MCF 10A (cell line): ENCODE data around the gene FBLN1. TPM values are rescaled to one million over a fixed set of nuclear protein-coding genes. Genes with fewer than 3 reads are reported as not detected.
A peak's percentile ranks its signal among the peaks of the same experiment; 100 is the strongest.

Experiments used
- BruUV-seq: library from RNA; stranded (reverse); fragments of 400-500 nt; replicated peaks from 2 replicates; lab custom pipeline; 2021; lab: Mats Ljungman, UMichigan
- CTCF ChIA-PET: fragments of 300-600 bp; sonication (Branson Sonifier 250); formaldehyde crosslinking; extraction: SDS; loops from one replicate; lab custom pipeline; 2021; ENCODE audit warnings: antibody characterized with exemption, inconsistent platforms; lab: Yijun Ruan, JAX
- POLR2A ChIA-PET: fragments of 300-600, 350-650 bp; sonication (Branson Sonifier 250); formaldehyde crosslinking; extraction: SDS; loops from one replicate; lab custom pipeline; 2020; ENCODE audit warnings: antibody characterized with exemption, inconsistent platforms; lab: Yijun Ruan, JAX
- DNase-seq: peaks from one replicate; pipeline ENCODE4 v3.0.0-alpha.2; 2018; ENCODE audit not compliant: unreplicated experiment
- H3K27ac Mint-ChIP-seq: one replicate; pipeline ENCODE4 v1.8.0; 2022; ENCODE audit warnings: mild to moderate bottlenecking, low read depth, mixed read lengths; ENCODE audit not compliant: unreplicated experiment
- H3K27me3 Mint-ChIP-seq: one replicate; pipeline ENCODE4 v1.8.0; 2022; ENCODE audit warnings: mixed read lengths; ENCODE audit not compliant: insufficient read depth, unreplicated experiment
- H3K36me3 Mint-ChIP-seq: one replicate; pipeline ENCODE4 v1.8.0; 2022; ENCODE audit warnings: mild to moderate bottlenecking, moderate library complexity, mixed read lengths; ENCODE audit not compliant: insufficient read depth, unreplicated experiment
- H3K4me1 Mint-ChIP-seq: one replicate; pipeline ENCODE4 v1.8.0; 2022; ENCODE audit warnings: mixed read lengths; ENCODE audit not compliant: insufficient read depth, unreplicated experiment
- H3K4me3 Mint-ChIP-seq: one replicate; pipeline ENCODE4 v1.8.0; 2022; ENCODE audit warnings: mild to moderate bottlenecking, moderate library complexity, mixed read lengths; ENCODE audit not compliant: unreplicated experiment
- H3K9me3 Mint-ChIP-seq: one replicate; pipeline ENCODE4 v1.8.0; 2022; ENCODE audit warnings: mixed read lengths; ENCODE audit not compliant: unreplicated experiment
- intact Hi-C: fragments of 100-400 bp; cut with micrococcal nuclease; formaldehyde crosslinking; loops from 2 replicates; pipeline ENCODE4 v1.14.1; 2022
- total RNA-seq: library from RNA; stranded (reverse); gene quantifications from 2 replicates; pipeline ENCODE4 v1.2.3, GENCODE V29; 2022
- TF ChIP-seq, protein P1 (sequence below): fragments of 200-600 bp; IDR thresholded peaks from one replicate; pipeline ENCODE4 v1.8.0; 2022; ENCODE audit warnings: antibody characterized with exemption, mild to moderate bottlenecking; ENCODE audit not compliant: unreplicated experiment

FBLN1 gene
- total RNA-seq, 1 experiment from 2014 or later = 110 TPM

DNA sequence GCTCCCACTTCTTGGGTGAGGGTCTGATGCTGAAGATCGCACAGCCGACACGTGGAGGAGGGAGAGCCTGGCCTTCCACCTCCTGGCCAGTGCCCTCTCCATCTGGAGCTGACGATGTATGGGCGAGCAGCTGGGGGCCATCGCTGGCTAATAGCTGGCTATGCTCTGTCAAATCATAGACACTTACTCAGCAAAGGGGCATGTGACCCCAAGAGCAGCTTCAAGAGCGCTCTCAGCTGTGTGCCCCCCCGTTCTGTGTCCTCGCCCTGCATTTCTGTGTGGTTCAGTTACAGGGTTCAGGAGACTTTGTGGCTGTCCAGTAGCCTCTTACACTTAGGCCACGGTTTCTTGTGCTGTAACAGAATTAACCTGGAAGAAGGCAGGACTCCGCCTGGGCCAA, 26.4 kb downstream of the FBLN1 start:
- Mint-ChIP-seq H3K4me1 (peaks cover 6% of the 10 kb centered on the region), H3K9me3 (no peaks in the 10 kb centered on the region), H3K36me3 (peaks cover 36% of the 10 kb centered on the region), H3K4me3 (no peak overlapping the region), H3K27me3 (no peaks in the 10 kb centered on the region), H3K27ac (no peak overlapping the region)
- intact Hi-C loops = no loop called here
- no TSS peak for BruUV-seq
- no peak for DNase-seq
- POLR2A ChIA-PET = no interaction called here
- TF ChIP-seq, protein P1, sequence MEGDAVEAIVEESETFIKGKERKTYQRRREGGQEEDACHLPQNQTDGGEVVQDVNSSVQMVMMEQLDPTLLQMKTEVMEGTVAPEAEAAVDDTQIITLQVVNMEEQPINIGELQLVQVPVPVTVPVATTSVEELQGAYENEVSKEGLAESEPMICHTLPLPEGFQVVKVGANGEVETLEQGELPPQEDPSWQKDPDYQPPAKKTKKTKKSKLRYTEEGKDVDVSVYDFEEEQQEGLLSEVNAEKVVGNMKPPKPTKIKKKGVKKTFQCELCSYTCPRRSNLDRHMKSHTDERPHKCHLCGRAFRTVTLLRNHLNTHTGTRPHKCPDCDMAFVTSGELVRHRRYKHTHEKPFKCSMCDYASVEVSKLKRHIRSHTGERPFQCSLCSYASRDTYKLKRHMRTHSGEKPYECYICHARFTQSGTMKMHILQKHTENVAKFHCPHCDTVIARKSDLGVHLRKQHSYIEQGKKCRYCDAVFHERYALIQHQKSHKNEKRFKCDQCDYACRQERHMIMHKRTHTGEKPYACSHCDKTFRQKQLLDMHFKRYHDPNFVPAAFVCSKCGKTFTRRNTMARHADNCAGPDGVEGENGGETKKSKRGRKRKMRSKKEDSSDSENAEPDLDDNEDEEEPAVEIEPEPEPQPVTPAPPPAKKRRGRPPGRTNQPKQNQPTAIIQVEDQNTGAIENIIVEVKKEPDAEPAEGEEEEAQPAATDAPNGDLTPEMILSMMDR = no peak
- CTCF ChIA-PET = no interaction called here

DNA sequence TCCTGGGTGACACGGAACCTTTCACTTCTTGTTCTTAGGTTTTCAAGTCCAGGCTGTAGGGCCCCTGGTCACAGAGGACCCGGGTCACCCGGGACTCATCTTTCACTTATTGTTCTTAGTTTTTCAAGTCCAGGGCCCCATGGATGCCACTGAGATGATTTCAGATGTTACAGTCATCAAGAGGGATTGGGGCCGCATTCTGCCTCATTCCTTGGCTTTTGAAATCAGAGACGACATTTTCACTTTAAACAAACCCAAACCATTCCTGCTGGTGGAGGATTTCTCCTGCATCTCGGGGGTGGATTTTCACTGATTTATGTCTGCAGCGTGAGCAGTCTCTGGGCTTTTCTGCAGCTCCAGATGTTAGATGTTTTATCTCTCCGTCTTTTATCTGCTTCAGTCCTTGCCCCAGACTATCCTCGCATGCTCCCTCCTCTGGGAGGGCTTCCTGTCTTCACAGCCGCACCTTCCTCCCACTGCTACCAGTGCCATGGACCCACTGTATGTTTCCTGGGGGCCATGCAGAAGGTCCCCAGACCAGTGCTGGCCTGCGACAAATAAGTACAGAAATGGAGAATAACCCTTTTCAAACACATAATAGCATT, 27.4 kb downstream of the FBLN1 start:
- Mint-ChIP-seq H3K4me3 (no peak overlapping the region), H3K27me3 (no peaks in the 10 kb centered on the region), H3K9me3 (no peaks in the 10 kb centered on the region), H3K27ac (no peak overlapping the region), H3K36me3 (peaks cover 37% of the 10 kb centered on the region), H3K4me1 (peaks cover 6% of the 10 kb centered on the region)
- ChIA-PET CTCF (interaction anchor here (0.7 kb wide), 1 partner anchor 80 kb away, joined by 3 read pairs; no protein-coding TSS in a partner anchor), POLR2A (interaction anchor here (2.8 kb wide), 1 partner anchor 13 kb away, joined by 14 read pairs; no protein-coding TSS in a partner anchor)
- DNase-seq = no peak
- intact Hi-C loops = no loop called here
- TF ChIP-seq, protein P1 = no peak
- BruUV-seq = no TSS peak

GRCh38 chr22:45531441-45532234, 29.0 kb downstream of the FBLN1 start:
- Mint-ChIP-seq H3K27me3 (no peaks in the 10 kb centered on the region), H3K36me3 (peaks cover 46% of the 10 kb centered on the region), H3K27ac (peak overlapping the region; percentile 82), H3K4me3 (no peak overlapping the region), H3K9me3 (no peaks in the 10 kb centered on the region), H3K4me1 (peaks cover 6% of the 10 kb centered on the region)
- no TSS peak for BruUV-seq
- intact Hi-C loops = no loop called here
- TF ChIP-seq, protein P1 = no peak
- ChIA-PET POLR2A (interaction anchor here (0.6 to 9.3 kb wide), 7 partner anchors 14 to 61 kb away, joined by 3 to 161 read pairs (median 11); no protein-coding TSS in a partner anchor), CTCF (interaction anchor here (0.6 to 1.5 kb wide), 9 partner anchors 14 to 63 kb away, joined by 3 to 5 read pairs (median 3); no protein-coding TSS in a partner anchor)
- peak; percentile 67 for DNase-seq

- TF ChIP-seq, protein P1 = no peak
- peak overlapping the region; percentile 82 for H3K27ac Mint-ChIP-seq
- ChIA-PET POLR2A (interaction anchor here (1.1 to 9.3 kb wide), 7 partner anchors 15 to 61 kb away, joined by 3 to 161 read pairs (median 12); no protein-coding TSS in a partner anchor), CTCF (interaction anchor here (0.6 to 1.5 kb wide), 6 partner anchors 15 to 64 kb away, joined by 3 to 5 read pairs (median 4); no protein-coding TSS in a partner anchor)
- BruUV-seq = no TSS peak
- DNase-seq = no peak
- peaks cover 46% of the 10 kb centered on the region for H3K36me3 Mint-ChIP-seq
- peaks cover 6% of the 10 kb centered on the region for H3K4me1 Mint-ChIP-seq
- no peaks in the 10 kb centered on the region for H3K27me3 Mint-ChIP-seq
- H3K9me3 Mint-ChIP-seq = no peaks in the 10 kb centered on the region
- intact Hi-C loops = no loop called here
- H3K4me3 Mint-ChIP-seq = no peak overlapping the region
Observed at GRCh38 chr22:45532235-45532631, 29.6 kb downstream of the FBLN1 start.
